ENCODE data around the gene MAPRE3. TPM values are rescaled to one million over a fixed set of nuclear protein-coding genes. Genes with fewer than 3 reads are reported as not detected.
A peak's percentile ranks its signal among the peaks of the same experiment; 100 is the strongest.

MAPRE3 gene
- total RNA-seq, 1 donor, result 3.0 TPM

DNA sequence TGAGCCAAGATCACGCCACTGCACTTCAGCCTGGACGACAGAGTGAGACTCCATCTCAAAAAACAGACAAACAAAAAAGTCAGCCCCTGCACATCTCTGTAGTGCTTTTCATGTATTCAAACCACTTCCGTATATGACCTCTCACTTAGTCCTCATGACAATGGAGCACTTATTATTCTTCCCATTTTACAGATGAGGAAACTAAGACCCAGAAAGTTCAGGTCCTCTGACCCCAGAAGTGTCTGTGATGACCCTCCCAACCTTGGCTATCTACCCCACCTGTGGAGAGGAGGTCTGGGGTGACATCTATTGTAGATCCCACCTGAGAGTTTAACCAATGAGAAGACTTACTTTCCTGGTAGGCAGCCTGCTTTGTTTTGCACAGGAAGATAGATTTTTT is 21.6 kb upstream of the MAPRE3 start:
- no peak for DNase-seq (ENCODE audit: low read depth in 2 of 3, low spot score in 2 of 3)

DNA sequence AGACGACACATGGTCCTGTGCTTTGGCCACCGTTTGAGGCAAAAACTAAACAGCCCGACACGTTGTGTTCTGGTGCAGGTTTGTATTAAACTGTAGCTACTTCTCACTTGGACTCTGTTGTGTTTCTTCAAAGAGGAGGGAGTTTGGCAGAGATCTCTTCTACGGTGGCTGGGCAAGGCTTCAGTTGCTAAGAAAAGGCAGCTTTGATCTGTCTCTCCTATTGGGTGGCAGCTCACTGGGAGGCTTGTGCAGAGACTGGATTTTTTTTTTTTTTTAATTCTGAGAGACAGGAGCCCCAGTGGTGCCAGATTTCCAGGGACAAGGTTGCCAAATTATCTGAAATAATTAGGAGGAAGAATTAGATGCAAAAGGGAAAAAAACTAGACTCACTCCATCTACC is 20.2 kb upstream of the MAPRE3 start:
- no peak for DNase-seq (ENCODE audit: low read depth in 2 of 3, low spot score in 2 of 3)

DNA sequence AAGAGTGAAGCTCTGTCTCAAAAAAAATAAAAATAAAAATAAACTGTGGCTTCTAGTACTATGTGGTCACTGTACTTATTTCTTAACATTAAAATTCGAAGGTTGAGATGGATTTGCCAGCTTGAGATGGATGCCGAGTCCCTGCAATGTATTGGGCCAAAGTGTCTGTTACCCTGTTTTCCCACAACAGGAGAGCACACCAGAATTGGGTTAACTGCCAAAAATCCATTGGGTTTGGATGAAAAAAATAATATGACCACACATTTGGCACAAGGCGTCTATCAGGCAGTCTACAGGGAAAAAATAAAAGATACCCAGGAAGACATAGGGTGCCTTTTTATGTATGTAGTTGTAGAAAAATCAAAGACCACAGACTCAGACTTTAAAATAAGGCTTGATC is 19.2 kb upstream of the MAPRE3 start:
- no peak for DNase-seq (ENCODE audit: low read depth in 2 of 3, low spot score in 2 of 3)

DNA sequence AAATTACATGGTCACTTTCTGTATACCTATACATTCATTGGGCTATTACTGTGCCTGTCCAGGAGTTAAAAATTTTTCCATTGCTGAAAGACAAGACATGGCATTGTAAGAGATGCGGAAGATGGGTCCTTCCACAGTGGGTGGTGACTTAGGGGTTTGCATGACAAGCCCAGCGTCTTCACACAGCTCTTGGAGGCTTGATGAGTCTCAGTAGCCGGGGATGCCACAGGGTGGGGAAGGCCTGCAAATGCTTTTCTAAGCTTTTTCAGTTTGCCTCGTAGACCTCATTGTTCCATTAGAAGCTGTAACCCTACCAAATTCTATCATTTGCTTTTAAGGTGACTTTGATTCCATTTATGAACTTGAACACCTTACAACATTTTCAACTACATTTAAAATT is 18.1 kb upstream of the MAPRE3 start:
- no peak for DNase-seq (ENCODE audit: low read depth in 2 of 3, low spot score in 2 of 3)

DNA sequence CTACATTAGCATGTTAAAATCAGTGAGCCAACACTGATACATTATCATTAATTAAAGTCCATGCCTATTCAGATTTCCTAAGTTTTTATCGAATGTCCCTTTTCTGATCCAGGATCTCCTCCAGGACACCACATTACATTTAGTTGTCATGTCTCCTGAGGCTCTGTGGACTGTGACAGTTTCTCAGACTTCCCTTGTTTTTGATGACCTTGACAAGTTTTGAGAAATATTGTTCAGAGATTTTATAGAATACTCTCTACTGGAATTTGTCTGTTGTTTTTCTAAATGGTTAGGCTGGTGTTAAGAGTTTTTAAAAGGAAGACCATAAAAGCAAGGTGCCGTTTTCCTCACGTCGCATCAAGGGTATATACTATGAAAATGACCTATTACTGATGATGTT is 16.3 kb upstream of the MAPRE3 start:
- DNase-seq (ENCODE audit: low read depth in 2 of 3, low spot score in 2 of 3), result no peak

DNA sequence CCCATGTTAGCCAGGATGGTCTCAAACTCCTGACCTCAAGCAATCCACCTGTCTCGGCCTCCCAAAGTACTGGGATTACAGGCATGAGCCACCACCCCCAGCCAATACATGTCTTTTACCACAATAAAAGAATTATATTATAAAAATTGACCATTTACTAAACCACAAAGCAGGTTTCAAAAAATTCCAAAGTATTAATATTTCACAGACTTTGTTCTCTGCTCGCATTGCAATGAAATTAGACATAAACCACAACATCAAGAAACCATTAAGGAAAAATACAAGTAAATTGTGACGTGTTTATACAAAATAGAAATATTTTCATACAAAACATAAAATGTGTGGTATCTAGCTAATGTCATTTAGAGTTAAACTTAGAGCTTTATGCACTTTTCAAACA is 13.4 kb upstream of the MAPRE3 start:
- no peak for DNase-seq (ENCODE audit: low read depth in 2 of 3, low spot score in 2 of 3)

DNA sequence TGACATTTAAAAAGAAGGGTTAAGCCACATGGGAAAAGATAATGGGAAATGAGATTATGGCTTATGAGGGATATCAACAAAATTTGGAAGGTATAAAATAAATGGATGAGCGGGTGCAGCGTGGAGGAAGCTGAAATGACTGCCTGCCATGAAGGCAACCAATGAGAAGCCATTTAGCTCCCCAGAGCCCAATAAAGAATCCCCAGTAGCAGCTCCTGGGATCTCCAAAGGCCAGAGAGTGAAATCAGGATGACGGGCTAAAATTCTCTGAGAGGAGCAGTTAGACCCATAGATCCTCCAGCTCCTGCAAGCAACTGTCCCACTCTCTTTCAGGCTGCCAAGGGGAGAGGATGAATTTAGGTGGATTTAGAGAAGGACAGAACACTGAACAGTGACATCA is 12.9 kb upstream of the MAPRE3 start:
- no peak for DNase-seq (ENCODE audit: low read depth in 2 of 3, low spot score in 2 of 3)

DNA sequence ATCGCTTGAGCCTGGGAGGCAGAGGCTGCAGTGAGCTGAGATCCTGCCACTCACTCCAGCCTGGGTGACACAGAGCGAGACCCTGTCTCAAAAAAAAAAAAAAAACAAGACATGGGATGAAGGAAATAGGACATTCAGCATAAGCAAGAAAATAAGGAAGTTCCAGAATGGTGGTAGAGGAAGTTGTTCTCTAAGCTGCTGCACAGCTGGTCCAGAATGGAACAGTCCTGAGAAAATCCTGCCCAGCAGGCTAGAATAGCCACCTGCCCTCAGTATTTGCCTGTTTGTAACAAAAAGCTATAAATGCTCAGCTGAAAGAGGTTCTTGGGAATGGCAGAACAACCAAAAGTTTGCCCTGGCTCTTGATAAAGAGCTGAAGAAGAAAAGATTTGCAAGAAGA is 11.1 kb upstream of the MAPRE3 start:
- DNase-seq (ENCODE audit: low read depth in 2 of 3, low spot score in 2 of 3), result no peak

DNA sequence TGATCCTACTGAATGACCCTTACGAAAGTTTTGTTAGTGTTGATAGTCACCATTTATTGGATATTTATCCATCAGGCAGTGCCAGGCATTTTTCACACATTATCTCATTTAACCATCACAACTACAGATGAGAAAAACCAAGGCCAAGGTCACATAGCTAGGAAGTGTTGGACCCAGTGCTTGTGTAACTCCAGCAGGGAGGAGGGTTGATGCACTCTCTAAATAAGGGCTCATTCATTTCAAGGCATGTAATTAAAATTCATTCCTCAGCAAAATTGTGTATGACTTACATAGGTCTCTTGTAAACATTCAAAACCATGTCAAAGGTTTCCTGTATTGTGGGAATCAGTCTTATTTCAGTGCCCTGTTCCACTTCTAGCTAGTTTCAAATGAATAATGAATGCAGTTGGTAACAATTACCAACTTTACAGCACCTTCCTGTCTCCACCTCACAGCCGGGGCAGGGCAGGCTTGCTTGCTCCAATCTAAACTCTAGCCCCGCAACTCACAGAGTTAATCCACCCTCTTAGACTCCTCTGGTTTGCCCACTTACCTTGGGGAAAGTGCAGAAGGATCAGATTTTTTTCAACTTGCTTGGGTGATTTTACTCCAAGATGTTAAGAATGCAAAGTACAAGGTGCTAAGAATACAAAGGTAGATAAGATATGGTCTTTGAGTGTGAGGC is 5.8 kb upstream of the MAPRE3 start:
- no peak for DNase-seq (ENCODE audit: low read depth in 2 of 3, low spot score in 2 of 3)

DNA sequence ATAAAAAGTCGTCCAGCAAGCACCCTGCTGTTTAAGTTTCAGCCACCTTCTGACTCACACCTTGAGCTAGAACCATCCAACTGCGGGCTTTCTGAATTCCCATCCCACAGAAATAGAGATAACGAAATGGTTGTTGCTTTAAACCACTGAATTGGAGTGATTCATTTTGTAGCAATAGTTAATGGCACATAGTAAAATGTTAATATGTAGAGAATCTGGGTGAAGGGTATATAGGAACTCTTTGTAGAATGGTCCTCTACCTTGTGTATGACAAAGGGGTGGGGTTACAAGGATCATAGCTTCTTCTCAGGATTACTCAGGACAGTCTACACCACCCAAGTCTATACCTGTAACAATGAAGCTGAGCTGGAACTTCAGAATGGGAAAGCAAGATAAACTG is 2.4 kb upstream of the MAPRE3 start:
- no peak for DNase-seq (ENCODE audit: low read depth in 2 of 3, low spot score in 2 of 3)

DNA sequence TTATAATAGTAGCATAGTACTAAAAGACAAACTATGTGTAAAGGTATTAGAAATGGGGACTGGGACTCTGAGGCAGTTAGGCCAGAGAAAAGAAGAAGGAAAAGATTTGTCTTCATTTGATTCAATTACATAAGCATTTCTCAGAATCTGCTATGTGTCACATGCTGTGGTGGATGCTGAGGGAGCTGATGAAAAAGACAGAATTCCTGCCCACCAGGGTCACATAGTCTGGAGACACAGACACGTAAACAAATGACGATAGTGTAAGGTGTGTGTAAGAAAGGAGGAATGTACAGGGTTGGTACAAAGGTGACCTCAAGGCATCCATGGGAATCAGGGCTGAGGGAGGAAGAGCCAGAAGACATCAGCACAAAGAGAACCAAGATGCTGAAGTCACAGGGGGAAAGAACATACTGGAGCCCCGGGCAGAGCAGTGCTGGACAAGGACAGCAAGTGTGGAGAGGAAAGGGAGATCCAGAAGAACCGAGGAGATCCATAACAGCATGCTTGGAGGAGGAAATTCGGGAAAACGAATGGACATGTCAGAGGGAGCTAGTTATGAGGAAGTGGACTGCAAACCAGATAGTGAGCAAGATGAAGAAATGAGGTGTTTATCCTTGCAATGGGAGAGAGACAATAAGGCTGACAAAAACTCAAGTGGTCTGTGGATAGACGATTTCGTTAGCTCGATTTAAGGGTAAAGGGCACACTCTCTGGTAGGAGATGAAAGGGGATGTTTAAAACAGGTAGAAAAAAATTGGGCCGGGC is 1.2 kb upstream of the MAPRE3 start:
- DNase-seq (ENCODE audit: low read depth in 2 of 3, low spot score in 2 of 3), result no peak

DNA sequence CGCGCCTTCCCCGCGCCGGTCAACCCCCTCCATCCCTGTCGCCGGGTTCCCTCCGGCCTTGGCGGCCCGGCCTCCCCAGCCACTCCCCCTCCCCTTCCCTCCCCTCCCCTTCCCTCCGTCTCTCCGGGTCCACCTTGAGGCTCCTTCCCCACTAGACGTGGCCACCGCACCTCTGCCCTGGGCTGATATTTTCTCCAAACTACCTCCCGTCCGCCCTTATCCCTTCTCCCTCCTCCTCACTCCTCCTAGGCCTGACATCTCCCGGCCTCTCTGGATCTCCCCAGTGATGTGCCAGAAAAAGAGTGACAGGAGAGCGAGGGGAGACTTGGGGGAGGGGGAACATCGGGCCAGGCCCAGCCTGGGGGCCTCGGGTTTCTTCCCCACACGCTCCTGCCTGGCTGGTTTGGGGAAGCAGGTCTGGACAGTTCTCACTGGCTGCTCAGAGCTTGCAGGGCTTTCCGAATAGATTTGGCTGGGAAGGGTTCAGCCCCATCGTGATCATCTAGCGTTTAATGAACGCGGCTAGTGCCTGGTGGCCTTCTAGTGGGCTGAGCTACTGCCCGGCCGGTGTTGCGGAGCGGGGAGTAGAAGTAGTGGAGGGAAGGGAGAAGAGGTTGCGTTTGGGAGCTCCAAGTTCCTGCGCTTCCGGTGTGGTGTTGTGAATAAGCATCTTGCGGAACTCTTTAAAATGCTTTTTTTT is 641 bp downstream of the MAPRE3 start:
- DNase-seq (ENCODE audit: low read depth in 2 of 3, low spot score in 2 of 3), result peak in 2 of 3 donors; percentile 29 to 31

DNA sequence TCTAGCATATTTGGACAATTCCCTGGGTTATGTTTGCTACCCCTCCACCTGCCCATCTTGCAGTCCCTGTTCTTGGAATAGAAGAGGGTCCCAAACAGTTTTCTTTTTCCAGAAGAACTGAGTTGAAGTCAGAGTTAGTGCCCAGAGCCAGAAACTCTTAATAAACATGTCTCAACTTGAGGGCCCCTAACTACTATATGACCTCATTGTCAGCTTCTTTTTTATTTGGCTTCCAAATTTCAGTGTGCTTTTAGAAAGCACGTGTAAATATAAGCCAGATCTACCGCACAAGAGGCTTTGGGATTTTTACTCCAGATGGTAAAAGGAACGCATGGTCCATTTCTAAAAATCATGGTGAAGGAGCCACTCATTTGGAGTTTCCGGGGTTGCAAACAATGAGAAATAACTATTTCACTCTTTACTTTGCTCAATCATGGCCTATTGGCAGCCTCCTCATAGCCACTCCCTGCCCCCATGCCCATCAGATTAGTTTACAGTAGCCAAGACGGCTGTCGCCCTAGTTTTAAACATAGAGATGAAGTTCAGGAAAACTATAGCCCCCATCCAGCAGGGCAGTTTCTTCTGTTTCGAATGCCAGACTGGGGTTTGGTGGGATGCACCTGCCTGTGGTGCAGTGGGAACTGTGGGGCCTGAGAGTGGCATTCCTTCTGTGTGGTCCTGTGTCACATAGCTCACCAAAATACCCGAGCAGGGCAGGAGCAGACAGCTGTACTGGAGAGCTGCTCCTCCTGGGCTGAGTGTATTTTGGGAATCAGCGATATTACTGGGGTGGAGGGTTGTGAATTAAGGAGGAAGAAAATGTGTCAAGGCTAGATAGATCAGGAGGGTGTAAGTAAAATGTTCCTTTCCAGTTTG is 1.7 kb downstream of the MAPRE3 start:
- no peak for DNase-seq (ENCODE audit: low read depth in 2 of 3, low spot score in 2 of 3)

DNA sequence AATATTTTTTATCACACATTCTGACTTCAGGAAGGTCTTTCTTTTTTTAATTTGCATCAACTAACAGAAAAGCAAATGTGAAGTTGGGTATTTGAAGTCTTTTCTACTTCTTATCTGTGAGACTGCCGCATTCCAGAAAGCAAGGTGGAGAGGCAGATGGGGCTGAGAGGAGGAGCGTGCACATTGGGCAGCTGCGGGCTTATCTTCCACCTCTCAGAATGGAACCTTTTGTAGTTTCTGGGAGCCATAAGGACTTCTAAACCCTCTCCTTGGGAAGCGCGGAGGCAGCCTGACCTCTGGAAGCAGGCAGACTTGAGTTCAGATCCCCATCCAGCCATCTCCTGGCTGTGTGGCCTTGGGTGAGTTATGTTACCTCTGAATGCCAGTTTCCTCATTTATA is 3.9 kb downstream of the MAPRE3 start:
- no peak for DNase-seq (ENCODE audit: low read depth in 2 of 3, low spot score in 2 of 3)

DNA sequence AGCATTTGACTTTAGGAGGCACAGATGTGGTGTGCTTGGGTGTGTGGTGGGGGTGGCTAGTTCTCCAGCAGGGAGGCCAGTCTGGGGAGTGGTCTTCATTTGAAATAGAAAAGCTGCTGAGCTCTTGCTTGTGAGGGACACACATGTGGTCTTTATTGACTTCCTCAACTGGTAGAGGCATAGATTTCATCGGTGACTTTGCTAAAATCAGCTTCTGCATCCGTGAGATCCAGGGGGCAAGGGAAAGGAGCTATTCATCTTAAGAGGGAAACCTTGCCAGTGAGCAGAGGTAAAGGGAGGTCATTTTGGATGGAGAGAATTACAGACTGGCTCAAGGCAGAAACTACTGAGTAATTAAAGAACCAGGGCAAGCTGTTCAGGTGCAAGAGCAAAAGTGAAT is 4.7 kb downstream of the MAPRE3 start:
- DNase-seq (ENCODE audit: low read depth in 2 of 3, low spot score in 2 of 3), result peak in 1 of 3 donors; percentile 60

DNA sequence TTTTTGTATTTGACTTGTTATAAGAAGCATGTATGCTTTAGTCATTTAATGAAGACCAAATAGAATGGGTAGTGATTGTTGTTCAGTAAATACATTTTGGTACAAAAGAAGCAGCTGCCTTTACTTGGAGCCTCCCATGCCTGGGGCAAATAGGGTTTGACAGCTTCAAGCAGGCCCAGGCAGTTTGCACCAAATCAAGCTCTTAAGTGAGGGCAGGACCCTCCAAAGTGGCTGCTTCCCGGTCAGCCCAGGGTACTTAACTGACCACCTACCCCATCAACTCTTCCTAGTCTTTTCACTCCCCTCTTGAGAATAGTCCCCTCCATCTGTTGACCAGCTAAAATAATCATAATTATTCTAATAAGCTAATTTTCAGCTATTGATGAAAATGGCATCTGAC is 5.2 kb downstream of the MAPRE3 start:
- DNase-seq (ENCODE audit: low read depth in 2 of 3, low spot score in 2 of 3), result no peak

DNA sequence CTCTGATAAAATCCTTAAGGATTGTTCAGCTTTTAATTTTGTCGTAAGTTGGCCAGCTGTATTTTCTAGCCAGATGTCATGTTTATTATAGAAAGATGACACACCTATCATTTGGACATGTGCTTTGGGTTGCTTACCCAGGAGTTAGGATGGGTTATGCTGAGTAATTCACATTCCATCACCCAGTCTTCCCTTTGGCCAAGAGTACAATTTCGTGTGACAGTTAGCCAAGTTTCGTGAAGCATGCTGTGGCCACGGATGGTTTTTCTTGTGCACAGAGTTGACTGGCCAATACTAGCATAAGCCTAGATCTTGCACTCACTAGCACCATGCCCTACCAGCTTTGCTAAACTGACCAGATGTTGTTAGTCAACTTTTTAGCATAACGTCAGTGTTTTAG is 5.8 kb downstream of the MAPRE3 start:
- no peak for DNase-seq (ENCODE audit: low read depth in 2 of 3, low spot score in 2 of 3)

DNA sequence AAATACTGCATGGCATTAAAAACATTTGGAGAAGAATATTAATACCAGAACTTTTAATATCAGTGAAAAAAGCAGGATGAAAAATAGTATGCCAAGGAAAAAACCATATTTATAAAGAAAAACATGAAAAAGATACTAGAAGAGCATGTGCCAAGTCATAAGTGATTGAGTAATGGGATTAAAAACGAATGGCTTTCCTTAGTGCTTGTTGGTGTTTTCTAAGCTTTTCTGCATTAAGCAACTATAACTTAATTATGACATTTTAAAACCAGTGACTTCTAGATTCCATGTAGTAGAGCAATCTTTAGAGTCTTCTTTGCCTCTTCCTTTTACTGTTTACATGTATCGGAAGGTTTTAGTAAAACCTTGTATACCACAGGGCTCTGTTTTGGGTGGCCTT is 6.6 kb downstream of the MAPRE3 start:
- no peak for DNase-seq (ENCODE audit: low read depth in 2 of 3, low spot score in 2 of 3)

DNA sequence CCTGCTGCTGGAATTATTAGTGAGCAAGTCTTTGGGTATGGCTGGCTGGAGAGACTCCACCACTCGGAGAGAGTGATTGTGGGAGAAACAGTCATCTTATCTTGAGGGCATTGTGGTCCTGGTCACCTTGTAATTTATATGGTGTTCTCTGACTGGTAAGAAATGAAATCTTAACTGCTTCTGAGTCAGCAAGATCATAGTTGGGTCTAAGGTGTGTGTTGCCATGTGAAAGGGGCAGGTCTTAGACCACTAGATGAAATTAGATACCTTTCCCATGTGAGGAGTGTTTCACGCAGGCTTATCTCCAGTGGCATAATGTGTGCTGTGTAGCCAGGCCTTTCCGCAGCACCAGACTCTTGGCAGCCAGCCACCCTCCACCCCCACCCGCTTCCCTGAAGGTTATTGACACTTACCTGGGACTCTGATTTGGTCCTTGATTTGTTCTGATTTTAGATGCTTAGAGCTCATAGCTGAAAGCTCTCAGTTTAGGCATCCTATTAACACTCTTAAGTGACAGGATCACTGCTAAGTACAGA is 7.7 kb downstream of the MAPRE3 start:
- DNase-seq (ENCODE audit: low read depth in 2 of 3, low spot score in 2 of 3), result peak in 2 of 3 donors; percentile 28 to 57

DNA sequence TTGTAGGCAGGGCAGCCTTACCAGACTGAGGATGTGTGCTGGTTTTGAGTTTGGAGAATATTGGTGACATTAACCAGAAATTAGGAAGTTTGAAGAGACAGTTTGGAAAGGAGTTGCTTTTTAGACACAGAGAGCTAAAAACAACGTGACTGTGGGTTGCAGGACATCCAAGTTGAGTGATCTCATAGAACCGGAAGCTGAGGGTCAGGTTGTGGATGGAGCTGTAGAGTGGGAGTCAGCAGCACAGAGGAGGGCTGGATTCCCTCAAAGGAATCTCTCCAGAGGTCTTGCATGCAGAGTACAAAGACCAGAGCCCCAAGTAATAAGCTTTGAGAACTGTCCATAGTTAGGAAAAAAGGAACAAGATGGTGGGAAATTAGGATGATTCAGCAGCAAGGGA is 9.3 kb downstream of the MAPRE3 start:
- DNase-seq (ENCODE audit: low read depth in 2 of 3, low spot score in 2 of 3), result no peak

DNA sequence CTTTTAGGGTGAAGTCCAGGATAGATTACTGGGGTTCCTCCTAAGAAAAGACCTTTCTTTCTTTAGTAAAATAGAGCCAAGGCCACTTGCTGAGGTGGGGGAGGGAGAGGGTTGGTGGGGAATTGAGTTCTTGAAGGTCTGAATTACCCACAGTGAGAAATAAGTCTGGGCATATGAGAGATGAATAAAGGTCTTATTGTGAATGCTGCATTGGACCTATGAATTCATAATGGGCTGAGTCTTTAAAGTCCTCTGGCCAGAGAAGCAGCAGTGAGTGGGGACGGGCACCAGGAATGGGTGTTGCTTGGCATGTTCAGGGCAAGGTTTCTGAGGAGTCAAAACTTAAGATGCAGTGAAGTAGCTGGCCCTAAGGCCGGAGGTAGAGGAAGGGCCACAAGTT is 10.5 kb downstream of the MAPRE3 start:
- no peak for DNase-seq (ENCODE audit: low read depth in 2 of 3, low spot score in 2 of 3)

Measured in hematopoietic multipotent progenitor cell (in vitro differentiated cells).